ENCODE data around the gene OR5K2.
A peak's percentile ranks its signal among the peaks of the same experiment; 100 is the strongest.

OR5K2 gene

DNA sequence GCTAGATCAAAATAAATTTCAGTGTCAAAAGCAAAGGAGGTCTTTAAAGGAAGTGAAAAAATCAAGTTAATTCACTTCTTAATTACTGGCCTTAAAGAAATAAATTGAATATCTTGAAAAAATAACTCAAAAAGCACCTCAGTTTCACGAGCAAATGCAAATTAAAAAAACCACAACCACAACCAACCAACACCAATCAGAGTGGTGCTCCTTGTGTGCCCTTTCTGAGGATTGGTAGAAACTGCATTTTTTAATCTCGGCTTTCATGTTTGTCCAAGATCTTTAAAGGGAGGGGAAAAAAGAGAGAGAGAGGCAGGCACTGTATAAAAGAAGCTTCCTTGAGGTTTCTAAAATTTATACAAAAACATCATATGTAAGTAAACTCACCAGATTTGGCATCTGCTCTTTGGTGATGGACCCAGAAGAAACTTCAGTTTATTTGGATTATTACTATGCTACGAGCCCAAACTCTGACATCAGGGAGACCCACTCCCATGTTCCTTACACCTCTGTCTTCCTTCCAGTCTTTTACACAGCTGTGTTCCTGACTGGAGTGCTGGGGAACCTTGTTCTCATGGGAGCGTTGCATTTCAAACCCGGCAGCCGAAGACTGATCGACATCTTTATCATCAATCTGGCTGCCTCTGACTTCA lies 34.3 kb downstream of the OR5K2 start, which contains the start of gene GPR15:
GPR15 (plus strand) TSS at position 357 of the 653 bp plus-strand sequence; CDS start at position 413, 56 bp downstream.
- peak within 1 kb of the TSS; percentile 82 for H3K4me3 ChIP-seq (ENCODE audit: low read depth, low read length)
- TF ChIP-seq, protein P1, sequence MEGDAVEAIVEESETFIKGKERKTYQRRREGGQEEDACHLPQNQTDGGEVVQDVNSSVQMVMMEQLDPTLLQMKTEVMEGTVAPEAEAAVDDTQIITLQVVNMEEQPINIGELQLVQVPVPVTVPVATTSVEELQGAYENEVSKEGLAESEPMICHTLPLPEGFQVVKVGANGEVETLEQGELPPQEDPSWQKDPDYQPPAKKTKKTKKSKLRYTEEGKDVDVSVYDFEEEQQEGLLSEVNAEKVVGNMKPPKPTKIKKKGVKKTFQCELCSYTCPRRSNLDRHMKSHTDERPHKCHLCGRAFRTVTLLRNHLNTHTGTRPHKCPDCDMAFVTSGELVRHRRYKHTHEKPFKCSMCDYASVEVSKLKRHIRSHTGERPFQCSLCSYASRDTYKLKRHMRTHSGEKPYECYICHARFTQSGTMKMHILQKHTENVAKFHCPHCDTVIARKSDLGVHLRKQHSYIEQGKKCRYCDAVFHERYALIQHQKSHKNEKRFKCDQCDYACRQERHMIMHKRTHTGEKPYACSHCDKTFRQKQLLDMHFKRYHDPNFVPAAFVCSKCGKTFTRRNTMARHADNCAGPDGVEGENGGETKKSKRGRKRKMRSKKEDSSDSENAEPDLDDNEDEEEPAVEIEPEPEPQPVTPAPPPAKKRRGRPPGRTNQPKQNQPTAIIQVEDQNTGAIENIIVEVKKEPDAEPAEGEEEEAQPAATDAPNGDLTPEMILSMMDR (IDR thresholded peaks at IDR 0.05; ENCODE audit: borderline replicate concordance, insufficient read depth, low read depth, low read length), result no peak

DNA sequence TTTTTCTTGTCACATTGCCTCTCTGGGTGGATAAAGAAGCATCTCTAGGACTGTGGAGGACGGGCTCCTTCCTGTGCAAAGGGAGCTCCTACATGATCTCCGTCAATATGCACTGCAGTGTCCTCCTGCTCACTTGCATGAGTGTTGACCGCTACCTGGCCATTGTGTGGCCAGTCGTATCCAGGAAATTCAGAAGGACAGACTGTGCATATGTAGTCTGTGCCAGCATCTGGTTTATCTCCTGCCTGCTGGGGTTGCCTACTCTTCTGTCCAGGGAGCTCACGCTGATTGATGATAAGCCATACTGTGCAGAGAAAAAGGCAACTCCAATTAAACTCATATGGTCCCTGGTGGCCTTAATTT lies 34.8 kb downstream of the OR5K2 start:
- TF ChIP-seq, protein P1 (IDR thresholded peaks at IDR 0.05; ENCODE audit: borderline replicate concordance, insufficient read depth, low read depth, low read length), result no peak
- H3K4me3 ChIP-seq (ENCODE audit: low read depth, low read length), result peak overlapping the region; percentile 82

DNA sequence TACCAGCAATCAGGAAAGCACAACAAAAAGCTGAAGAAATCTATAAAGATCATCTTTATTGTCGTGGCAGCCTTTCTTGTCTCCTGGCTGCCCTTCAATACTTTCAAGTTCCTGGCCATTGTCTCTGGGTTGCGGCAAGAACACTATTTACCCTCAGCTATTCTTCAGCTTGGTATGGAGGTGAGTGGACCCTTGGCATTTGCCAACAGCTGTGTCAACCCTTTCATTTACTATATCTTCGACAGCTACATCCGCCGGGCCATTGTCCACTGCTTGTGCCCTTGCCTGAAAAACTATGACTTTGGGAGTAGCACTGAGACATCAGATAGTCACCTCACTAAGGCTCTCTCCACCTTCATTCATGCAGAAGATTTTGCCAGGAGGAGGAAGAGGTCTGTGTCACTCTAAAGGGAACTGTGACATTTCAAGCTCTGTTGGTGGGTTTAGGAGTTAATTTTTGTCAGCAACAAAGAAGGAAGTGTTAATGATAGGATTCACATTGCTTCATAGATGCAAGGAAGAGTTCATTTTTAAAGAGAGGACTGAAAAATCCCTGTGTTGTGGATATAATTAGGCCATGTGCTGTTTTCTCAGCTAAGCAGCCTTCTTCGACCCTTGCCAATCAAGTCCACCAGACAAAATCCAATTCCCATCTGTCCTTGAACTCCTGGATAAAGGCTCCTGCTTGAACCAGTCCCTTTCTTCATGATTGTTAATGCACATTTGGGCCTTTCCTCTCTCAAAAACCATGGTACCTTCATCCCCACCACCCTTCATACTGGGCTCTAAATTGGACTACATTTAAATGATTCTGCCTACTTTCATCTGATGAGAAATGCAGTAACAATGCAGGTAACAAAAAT lies 35.5 kb downstream of the OR5K2 start:
- H3K4me3 ChIP-seq (ENCODE audit: low read depth, low read length), result peak overlapping the region; percentile 82
- TF ChIP-seq, protein P1 (IDR thresholded peaks at IDR 0.05; ENCODE audit: borderline replicate concordance, insufficient read depth, low read depth, low read length), result no peak

DNA sequence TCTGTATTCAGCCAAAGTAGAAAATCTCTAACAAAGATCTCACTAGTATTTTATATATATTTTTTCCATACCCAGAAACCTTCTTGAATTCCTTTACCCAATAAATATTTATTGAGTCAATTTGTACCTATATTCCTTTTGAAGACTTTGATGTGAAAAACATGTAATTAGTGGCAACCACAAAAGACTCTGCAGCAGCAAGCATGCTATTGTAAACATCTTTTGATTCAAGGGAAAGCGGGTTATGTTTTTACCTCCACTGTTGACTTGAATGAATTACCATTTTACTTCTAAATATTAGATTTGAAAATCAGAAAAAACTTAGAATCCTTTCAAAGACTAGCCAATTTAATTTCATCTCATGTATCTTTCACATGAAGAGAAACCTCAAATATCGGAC lies 36.7 kb downstream of the OR5K2 start:
- peak overlapping the region; percentile 82 for H3K4me3 ChIP-seq (ENCODE audit: low read depth, low read length)
- TF ChIP-seq, protein P1 (IDR thresholded peaks at IDR 0.05; ENCODE audit: borderline replicate concordance, insufficient read depth, low read depth, low read length), result no peak

DNA sequence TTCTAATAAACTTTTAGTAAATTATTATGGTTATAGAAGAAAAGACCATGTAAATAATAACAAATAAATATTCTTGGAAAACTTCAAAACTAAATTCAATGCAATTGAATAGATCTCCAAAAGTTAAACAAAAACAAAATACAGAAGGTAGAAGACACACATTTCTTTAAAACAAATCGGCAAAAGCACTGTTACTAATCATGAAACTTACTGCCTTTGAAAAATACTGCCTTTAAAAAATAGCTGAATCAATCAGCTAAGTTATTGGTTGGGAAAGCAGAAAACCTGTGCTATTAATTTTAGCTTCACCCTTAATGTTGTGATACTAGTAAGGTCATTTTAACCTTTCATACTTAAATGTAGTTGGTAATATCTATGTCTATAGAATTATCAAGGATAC lies 37.3 kb downstream of the OR5K2 start:
- peak overlapping the region; percentile 82 for H3K4me3 ChIP-seq (ENCODE audit: low read depth, low read length)
- TF ChIP-seq, protein P1 (IDR thresholded peaks at IDR 0.05; ENCODE audit: borderline replicate concordance, insufficient read depth, low read depth, low read length), result no peak

DNA sequence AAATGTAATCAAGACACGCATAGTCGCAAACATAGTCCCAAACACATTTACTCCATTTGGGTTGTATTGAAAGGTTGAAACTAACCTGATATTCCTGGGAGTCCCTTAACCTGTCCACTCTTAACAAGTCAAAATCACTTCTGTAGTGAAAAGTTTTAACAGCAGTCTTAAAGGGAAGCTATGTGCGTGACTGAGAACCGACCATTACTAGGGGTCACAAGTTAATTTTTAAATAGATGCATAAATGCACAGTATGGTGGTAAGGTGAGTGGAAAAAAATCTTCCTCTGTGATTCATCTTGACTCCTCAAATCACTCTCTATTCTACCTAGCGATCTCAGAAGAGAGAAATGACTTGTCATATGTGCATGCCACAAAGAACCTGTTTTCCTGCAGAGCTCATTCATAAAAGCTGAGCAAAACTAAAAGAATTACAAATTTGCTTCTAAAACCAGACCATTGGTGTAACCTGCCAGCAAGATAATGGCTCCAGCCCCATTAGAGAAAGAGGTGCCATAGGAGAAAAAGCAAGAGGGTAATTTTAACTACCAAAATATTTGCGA lies 39.1 kb downstream of the OR5K2 start:
- peak overlapping the region; percentile 34 for H3K4me3 ChIP-seq (ENCODE audit: low read depth, low read length)
- TF ChIP-seq, protein P1 (IDR thresholded peaks at IDR 0.05; ENCODE audit: borderline replicate concordance, insufficient read depth, low read depth, low read length), result no peak

Measured in GM12875 (cell line).